GM19463 (cell line): ENCODE measurements around the gene PRSS57.
"Not testable (repeated sequence)": the region's sequence is repeated elsewhere in the genome, so short reads cannot be mapped to it uniquely, and the experiment has no call there.

ENCODE experiments used
- ATAC-seq: cut with Tn5 transposase; IDR thresholded peaks from one replicate; pipeline ENCODE4 v1.9.1; 2021; ENCODE audit warnings: mild to moderate bottlenecking, moderate library complexity; ENCODE audit not compliant: unreplicated experiment

Gene PRSS57

GRCh38 chr19:723714-724113, 28.5 kb upstream of the PRSS57 start:
- no peak for ATAC-seq

DNA sequence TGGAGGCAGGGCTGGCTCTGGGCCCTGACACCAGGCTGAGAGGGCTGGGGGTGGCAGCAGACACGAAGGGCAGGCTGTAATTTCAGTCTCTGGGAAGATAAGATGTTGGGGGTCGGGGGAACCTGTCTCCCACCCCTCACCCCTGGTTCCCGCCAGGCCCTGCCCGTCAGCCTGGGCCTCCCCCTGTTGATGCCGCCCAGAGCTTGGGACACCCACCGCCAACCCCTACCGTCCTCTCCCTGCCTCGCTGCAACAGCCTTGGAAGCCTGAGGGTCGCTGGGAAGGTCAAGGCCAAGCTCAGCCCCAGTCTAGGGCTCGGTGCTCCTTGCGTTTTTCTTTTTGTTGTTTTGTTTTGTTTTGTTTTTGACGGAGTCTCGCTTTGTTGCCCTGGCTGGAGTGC, 28.0 kb upstream of the PRSS57 start:
- ATAC-seq, result no peak

DNA sequence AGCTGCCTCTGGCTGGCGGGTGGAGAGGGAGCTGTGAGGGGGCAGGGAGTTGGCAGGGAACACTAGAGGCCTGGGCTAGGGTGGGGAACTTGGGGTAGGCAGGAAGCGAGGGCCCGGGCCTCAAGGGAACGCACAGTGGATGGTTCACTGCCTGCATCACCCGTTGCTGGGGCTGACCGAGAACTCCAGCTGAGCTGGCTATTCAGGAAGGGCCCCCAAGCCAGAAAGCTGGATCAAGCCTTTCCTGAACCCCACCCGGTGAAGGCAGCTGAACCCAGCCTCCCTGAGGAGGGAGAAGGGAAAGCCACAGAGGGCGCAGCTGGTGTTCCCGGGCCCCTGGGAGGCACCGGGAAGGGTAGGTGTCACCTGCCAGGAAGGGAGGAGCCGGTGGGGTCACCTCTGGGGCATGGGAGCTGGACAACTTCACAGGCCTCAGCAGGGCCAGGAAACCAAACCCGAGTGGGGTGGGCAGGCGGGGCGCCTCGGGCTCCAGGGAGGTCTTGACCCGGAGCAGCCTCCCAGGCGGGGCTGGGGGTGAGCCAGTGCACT, 27.4 kb upstream of the PRSS57 start:
- no peak for ATAC-seq

- ATAC-seq, result no peak
These were observed 25.3 kb upstream of the PRSS57 start for GRCh38 chr19:720345-721160.

DNA sequence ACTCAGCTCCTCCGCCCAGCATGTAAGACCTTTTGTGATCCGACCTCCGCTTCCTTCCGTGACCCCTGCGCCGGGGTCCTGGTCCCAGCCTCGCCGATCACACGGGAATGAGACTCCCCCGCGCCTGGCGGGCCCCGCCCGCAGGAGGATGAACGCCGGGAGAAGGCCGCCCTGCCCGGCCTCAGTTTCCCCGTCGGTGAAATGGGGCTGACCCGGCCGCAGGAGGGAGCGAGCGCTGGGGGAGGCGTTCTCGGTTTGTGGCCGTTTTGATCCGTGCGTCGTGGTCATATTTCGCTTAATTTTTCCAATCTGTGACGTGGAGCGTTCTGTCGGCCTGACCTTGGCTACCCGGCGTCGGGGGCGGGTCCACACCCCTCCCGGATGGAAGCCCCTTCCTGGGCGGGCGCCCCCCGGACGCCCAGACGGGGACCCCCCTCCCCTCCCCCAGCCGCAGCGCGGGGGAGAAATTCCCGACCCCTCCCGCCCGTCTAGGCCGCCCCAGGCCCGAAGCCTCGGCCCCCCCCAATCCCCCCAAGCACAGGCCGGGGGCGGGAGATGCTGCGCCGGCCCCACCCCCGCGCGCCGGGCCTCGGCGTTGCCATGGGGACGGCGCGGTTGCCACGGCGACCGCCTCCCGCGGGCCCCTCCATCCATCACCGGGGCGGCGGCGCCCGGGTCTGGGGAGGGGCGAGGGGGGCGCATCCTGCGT, 24.5 kb upstream of the PRSS57 start:
- no peak for ATAC-seq

DNA sequence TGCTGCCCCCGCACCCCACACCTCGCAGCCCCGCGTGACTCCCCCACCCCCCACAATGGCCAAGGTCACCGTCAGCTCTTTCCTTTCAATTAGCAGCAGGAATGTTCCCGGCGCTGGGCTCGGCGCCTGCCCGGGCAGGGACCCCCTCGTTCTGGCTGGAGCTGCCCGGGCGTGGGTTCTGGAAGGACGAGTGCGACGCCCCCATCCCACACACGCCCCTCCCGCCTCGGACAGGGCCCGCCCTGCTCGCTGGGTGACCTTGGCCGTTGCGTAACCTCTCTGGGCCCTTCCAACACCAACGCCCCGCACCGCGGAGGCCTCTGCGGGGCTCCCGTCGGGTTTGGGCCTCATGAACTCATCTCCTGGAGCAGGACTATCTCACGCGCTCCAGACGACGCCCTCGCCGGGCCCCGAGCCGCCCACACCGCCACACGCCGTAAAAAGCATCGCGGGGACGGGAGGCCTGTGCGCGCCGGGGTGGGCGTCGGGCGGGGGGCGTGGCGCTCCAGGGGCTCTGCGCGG, 23.8 kb upstream of the PRSS57 start:
- no peak for ATAC-seq

DNA sequence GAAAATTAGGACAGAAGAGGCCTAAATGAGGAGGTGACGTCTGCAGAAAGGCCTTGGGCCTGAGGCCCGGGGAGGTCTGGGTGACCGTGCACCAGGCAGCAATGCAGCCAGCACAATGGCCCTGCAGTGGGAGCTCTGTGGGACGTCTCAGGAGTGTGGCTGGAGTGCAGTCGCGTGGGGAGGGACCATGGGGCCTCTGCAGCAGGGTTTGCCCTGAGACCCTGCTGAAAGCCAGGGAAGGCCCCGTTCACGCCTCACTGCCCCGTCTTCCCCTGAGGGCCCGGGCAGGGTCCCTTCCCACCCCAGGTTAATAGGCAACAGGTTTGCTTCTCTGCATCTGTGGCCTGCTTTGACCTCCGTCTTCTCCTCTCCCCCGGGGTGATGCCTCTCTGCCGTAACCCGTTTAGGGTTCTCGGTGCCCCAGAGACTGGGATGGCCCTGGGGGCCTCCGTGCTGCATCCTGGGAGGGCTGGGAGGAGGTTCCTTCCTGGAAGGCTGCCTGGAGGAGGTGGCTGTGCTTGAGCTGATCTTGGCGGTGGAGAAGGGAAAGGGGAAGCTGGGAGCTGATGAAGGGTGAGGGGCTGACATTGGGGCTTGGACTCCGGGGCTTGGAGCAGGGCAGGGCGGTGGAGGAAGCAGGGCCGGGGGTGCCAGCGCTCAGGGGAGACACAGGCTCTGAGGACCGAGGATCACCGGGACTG, 23.1 kb upstream of the PRSS57 start:
- ATAC-seq, result no peak

DNA sequence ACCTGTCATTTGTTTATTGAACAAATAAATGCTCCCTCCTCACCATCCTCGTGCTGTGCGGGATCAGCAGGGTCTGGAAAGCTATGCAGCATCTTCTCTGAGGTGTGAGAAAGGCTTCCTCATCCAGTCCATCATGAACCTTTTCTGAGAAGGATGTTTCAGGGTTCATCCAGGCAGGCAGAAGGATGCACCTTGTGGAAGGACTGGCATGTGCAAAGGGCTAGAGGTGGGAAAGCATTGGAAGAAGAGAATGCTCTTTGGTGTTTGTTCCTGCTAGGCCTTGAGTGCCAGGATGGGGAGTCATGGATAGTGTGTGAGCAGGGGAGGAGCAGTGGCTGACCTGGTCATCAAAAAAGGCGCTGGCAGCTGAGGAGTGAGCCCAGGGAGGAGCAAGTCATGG, 20.1 kb upstream of the PRSS57 start:
- ATAC-seq, result no peak

DNA sequence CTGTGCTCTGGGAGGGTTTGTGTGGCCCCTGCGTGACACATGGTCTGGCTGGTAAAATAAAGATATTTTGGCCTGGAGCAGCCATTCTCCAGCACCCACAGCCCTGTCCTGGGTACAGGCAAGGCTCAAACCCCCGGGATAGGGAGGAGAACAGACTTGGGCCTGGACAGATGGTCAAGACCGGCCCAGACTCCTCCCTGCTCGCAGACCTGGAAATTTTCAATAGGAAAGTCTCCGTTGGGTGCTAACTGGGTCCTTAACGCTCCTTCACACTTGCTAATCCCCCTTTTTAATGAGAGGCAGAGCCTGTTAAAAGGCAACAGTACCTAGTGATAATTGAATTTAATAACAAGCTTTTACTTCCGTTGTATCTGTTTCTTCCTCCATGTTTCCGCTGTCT, 16.0 kb upstream of the PRSS57 start:
- no peak for ATAC-seq

- ATAC-seq, result no peak
These were observed 15.5 kb upstream of the PRSS57 start for GRCh38 chr19:710767-711166.

DNA sequence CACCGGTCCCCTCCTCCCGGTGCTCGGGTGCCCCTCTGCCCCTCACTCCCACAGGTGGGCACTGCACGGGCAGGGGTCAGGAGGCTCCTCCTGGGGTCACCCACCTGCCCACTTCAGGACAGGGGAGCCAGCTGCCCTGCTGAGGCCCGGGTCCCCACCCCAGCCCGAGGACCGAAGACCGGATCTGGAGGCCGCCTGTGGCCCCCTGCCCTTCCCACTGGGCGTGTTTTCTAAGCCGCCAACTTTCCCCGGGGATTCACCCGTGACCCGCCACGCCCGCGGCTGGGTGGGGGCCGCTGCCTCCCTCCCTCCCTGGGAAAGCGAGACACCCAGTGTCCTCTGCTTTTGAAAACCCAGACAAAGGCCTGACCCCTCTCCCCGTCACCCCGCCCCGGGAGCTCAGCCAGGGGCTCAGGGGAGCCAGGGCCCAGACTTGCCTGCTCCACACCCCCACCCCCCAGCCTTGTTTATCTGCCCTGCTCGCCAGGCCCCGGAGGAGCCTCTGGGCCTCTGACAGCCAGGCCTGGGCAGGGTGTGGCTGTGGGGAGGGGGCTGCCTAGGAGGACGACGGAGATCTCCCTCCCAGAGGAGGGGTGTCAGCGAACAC, 14.8 kb upstream of the PRSS57 start:
- no peak for ATAC-seq

DNA sequence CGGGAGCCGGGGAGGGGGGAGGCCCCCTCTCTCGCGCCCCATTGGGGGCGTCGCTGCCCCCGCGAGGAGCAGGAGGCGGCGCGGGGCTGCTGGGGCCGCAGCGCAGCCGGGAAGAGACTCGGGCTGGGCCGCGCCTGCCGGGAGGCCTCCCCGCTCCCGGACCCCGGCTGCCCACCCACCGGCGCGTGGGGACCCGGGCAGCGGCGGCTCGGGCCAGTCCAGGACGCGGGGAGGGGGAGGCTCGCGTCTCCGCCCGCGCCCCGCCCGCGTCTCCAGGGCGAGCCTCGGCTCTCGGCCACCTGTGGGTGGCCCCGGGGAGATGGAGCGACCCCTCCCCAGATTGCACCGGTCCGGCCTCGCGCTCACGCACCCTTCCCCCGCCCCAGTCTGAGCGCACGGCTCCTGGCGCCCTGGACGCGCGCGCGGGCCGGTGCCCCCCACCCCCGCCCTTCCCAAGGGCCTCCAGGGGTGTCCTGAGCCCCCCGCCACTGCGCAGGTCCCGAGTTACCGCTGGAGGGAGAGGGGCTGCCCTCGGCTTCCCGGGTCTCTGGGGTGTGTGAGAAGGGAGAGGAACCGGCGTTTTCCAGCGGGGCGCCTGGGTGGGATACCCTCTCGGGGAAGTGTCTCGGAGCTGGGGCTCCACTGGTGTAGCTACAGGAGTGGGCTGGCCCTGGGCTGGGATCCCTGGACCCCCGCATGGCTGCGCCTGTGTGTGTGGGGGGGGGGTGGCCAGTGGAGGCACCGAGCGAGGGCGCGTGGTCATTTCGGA, 14.1 kb upstream of the PRSS57 start:
- no peak for ATAC-seq

- ATAC-seq, result no peak
These were observed 13.2 kb upstream of the PRSS57 start, which contains the start of gene PALM for GRCh38 chr19:708154-709143. Gene PALM (plus strand): TSS chr19:708935. CDS start chr19:709147, 212 bp downstream.

- no peak for ATAC-seq
These were observed 9.1 kb upstream of the PRSS57 start for GRCh38 chr19:704447-704741.

DNA sequence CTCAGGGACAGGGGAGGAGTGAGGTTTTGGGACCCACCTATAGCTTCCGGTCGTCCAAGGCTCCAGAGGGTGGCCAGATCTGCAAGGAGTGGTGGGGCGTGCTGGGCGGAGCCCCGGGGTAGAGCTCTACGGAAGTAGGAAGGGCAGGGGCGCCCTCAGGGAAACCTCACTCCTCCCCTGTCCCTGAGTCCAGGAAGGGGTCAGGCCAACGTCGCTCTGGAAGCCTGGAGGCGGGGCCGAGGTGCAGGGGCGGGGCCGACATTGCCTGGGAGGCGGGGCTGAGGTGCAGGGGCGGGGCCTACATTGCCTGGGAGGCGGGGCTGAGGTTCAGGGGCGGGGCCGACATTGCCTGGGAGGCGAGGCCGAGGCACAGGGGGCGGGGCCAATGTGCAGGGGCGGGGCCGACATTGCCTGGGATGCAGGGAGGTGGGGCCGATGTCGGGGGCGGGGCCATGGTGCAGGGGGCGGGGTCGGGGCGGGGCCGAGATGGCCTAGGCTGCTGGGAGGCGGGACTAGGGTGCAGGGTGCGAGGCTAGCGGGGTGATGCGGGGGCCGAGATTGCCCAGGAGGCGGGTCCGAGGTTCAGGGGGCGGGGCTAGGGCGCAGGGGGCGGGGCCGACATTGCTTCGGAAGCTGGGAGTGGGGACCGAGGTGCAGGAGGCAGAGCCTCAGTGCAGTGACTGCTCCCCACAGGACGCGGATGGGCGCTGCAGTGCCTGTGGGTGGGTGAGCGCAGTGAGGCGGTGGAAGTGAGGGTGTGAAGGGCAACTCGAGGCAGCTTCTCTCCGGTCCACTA, 8.6 kb upstream of the PRSS57 start:
- no peak for ATAC-seq

- no peak for ATAC-seq
These were observed 8.0 kb upstream of the PRSS57 start for GRCh38 chr19:703329-703650.

DNA sequence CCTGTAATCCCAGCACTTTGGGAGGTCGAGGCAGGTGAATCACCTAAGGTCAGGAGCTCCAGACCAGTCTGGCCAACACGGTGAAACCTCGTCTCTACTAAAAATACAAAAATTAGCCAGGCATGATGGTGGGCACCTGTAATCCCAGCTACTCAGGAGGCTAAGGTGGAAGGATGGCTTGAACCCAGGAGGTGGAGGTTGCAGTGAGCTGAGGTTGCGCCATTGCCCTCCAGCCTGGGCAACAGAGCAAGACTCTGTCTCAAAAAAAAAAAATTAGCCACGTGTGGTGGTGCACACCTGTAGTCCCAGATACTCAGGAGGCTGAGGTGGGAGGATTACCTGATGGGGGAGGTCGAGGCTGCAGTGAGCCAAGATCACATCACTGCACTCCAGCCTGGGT, 7.6 kb upstream of the PRSS57 start:
- not testable (repeated sequence) for ATAC-seq

GRCh38 chr19:699885-700284, 4.6 kb upstream of the PRSS57 start:
- ATAC-seq, result not testable (repeated sequence)
